NCI-H2227 (cell line): ENCODE measurements around the gene REXO4.
"Not testable (repeated sequence)": the region's sequence is repeated elsewhere in the genome, so short reads cannot be mapped to it uniquely, and the experiment has no call there.

ENCODE experiments used
- DNase-seq: peaks from one replicate; lab custom pipeline; 2025; ENCODE audit not compliant: unreplicated experiment; lab: John Stamatoyannopoulos, UW

Gene REXO4

GRCh38 chr9:133421615-133422542, 4.1 kb upstream of the REXO4 start, which contains the start of gene ADAMTS13:
ADAMTS13 (plus strand) TSS chr9:133422367; CDS start chr9:133422444, 77 bp downstream.
- DNase-seq: no peak

- DNase-seq: no peak
Measured at GRCh38 chr9:133420392-133420827, 2.6 kb upstream of the REXO4 start.

GRCh38 chr9:133419005-133419404, 1.2 kb upstream of the REXO4 start:
- peak; percentile 21 for DNase-seq

GRCh38 chr9:133415170-133415569, 2.6 kb downstream of the REXO4 start:
- no peak for DNase-seq

- no peak for DNase-seq
Measured at GRCh38 chr9:133408042-133408441, 9.8 kb downstream of the REXO4 start.

GRCh38 chr9:133406480-133407307, 11.1 kb downstream of the REXO4 start:
- DNase-seq: peak; percentile 75

- DNase-seq: no peak
Measured at GRCh38 chr9:133405508-133406438, 12.0 kb downstream of the REXO4 start.

- no peak for DNase-seq
Measured at GRCh38 chr9:133404454-133405002, 13.3 kb downstream of the REXO4 start.

- no peak for DNase-seq
Measured at GRCh38 chr9:133403766-133404453, 13.9 kb downstream of the REXO4 start.

- DNase-seq: no peak
Measured at GRCh38 chr9:133402689-133403088, 15.1 kb downstream of the REXO4 start.

GRCh38 chr9:133401588-133401987, 16.2 kb downstream of the REXO4 start:
- DNase-seq: no peak

GRCh38 chr9:133400292-133400691, 17.5 kb downstream of the REXO4 start:
- DNase-seq: no peak

- DNase-seq: no peak
Measured at GRCh38 chr9:133397895-133398294, 19.9 kb downstream of the REXO4 start.

GRCh38 chr9:133397370-133397769, 20.4 kb downstream of the REXO4 start:
- DNase-seq: no peak

- no peak for DNase-seq
Measured at GRCh38 chr9:133396952-133397351, 20.9 kb downstream of the REXO4 start.

GRCh38 chr9:133394687-133395271, 23.0 kb downstream of the REXO4 start:
- DNase-seq: no peak

GRCh38 chr9:133393399-133393798, 24.4 kb downstream of the REXO4 start:
- no peak for DNase-seq

- not testable (repeated sequence) for DNase-seq
Measured at GRCh38 chr9:133392308-133392707, 25.5 kb downstream of the REXO4 start.

- not testable (repeated sequence) for DNase-seq
Measured at GRCh38 chr9:133391449-133391848, 26.4 kb downstream of the REXO4 start.
